Spinal cord (tissue), 10 donors: ENCODE measurements around the gene MFSD11. TPM values are rescaled to one million over a fixed set of nuclear protein-coding genes. Genes with fewer than 3 reads are reported as not detected.
A peak's percentile ranks its signal among the peaks of the same experiment; 100 is the strongest.
"Not testable (repeated sequence)": the region's sequence is repeated elsewhere in the genome, so short reads cannot be mapped to it uniquely, and the experiment has no call there.

ENCODE experiments used
- DNase-seq, 6 donors: peaks; one replicate each; pipeline versions ENCODE4 v3.0.0 to v3.0.0-alpha.2; 2013 to 2015; ENCODE audit warnings: low spot score in 6 of 6, low read depth in 4 of 6
- H3K27ac ChIP-seq: one replicate; pipeline ENCODE4 v1.5.1; 2013; ENCODE audit warnings: low read depth, low read length, control low read depth
- H3K27me3 ChIP-seq: one replicate; pipeline ENCODE4 v1.6.1; 2013; ENCODE audit warnings: low read length; ENCODE audit not compliant: control insufficient read depth, insufficient read depth
- H3K36me3 ChIP-seq: one replicate; pipeline ENCODE4 v1.6.1; 2013; ENCODE audit warnings: low read length; ENCODE audit not compliant: control insufficient read depth, insufficient read depth
- H3K4me1 ChIP-seq: one replicate; pipeline ENCODE4 v1.6.1; 2013; ENCODE audit warnings: low read length; ENCODE audit not compliant: control insufficient read depth, insufficient read depth
- H3K4me3 ChIP-seq: one replicate; pipeline ENCODE4 v1.5.1; 2013; ENCODE audit warnings: low read depth, low read length, control low read depth
- H3K9me3 ChIP-seq: one replicate; pipeline ENCODE4 v1.6.1; 2013; ENCODE audit warnings: low read length; ENCODE audit not compliant: control insufficient read depth, insufficient read depth
- WGBS: methylation state at CpG from one replicate; pipeline ENCODE4 v1.1.5; 2013; ENCODE audit warnings: missing lambda C conversion rate; ENCODE audit not compliant: insufficient coverage; 5-methylcytosine and 5-hydroxymethylcytosine counted together
- polyA plus RNA-seq, 2 donors: library from polyadenylated mRNA; unstranded; fragments of 120-200 nt; gene quantifications; one replicate each; pipeline ENCODE4 v1.2.1, GENCODE V29; 2013; ENCODE audit not compliant: insufficient read length in 2 of 2
- total RNA-seq, 2 donors: library from RNA; depleted of rRNA in 1 of 2; stranded (reverse); fragments of 120-200 nt in 1 of 2; fragments of >200 nt in 1 of 2; gene quantifications; one replicate each; pipeline versions ENCODE4 v1.2.3 to v1.2.4, GENCODE V29; 2013 to 2014
- donor health status: healthy.

MFSD11 gene
- total and polyA plus RNA-seq, 4 donors: 28.9 to 72.9 (median 41.3) TPM

- H3K4me3 ChIP-seq: no peak overlapping the region
- no peaks in the 10 kb centered on the region for H3K9me3 ChIP-seq
- H3K4me1 ChIP-seq: peaks cover 5% of the 10 kb centered on the region
- WGBS: 33% methylated on average over 3 of the region's 4 CpGs
- H3K27me3 ChIP-seq: no peaks in the 10 kb centered on the region
- H3K27ac ChIP-seq: no peak overlapping the region
- peak in 1 of 6 donors; percentile 87 for DNase-seq
- no peaks in the 10 kb centered on the region for H3K36me3 ChIP-seq
These were observed 73.0 kb downstream of the MFSD11 start for GRCh38 chr17:76810956-76811355.

GRCh38 chr17:76811834-76812233 is 73.9 kb downstream of the MFSD11 start:
- 94% methylated on average over 3 of the region's 5 CpGs for WGBS
- no peak overlapping the region for H3K4me3 ChIP-seq
- no peaks in the 10 kb centered on the region for H3K9me3 ChIP-seq
- no peak overlapping the region for H3K27ac ChIP-seq
- no peaks in the 10 kb centered on the region for H3K27me3 ChIP-seq
- no peak for DNase-seq
- H3K4me1 ChIP-seq: peaks cover 5% of the 10 kb centered on the region
- H3K36me3 ChIP-seq: no peaks in the 10 kb centered on the region

- DNase-seq: no peak
- Histone ChIP-seq H3K9me3 (no peaks in the 10 kb centered on the region), H3K36me3 (no peaks in the 10 kb centered on the region), H3K4me3 (no peak overlapping the region), H3K27me3 (no peaks in the 10 kb centered on the region), H3K27ac (no peak overlapping the region), H3K4me1 (peaks cover 5% of the 10 kb centered on the region)
- WGBS: 73% methylated on average over 2 of the region's 4 CpGs
These were observed 74.3 kb downstream of the MFSD11 start for GRCh38 chr17:76812263-76812662.

- Histone ChIP-seq H3K4me3 (no peak overlapping the region), H3K27ac (no peak overlapping the region), H3K4me1 (peaks cover 5% of the 10 kb centered on the region), H3K9me3 (no peaks in the 10 kb centered on the region), H3K27me3 (no peaks in the 10 kb centered on the region), H3K36me3 (no peaks in the 10 kb centered on the region)
- no peak for DNase-seq
- 89% methylated on average over 4 of the region's 4 CpGs for WGBS
These were observed 75.0 kb downstream of the MFSD11 start for GRCh38 chr17:76812968-76813367.

GRCh38 chr17:76815907-76816589 is 78.1 kb downstream of the MFSD11 start:
- not testable (repeated sequence) for H3K4me3 ChIP-seq
- WGBS: 67% methylated on average over 6 of the region's 9 CpGs

GRCh38 chr17:76816590-76817135 is 78.7 kb downstream of the MFSD11 start:
- H3K9me3 ChIP-seq: no peaks in the 10 kb centered on the region
- WGBS: 0% methylated on average over 5 of the region's 8 CpGs

More at GRCh38 chr17:76815907-76816589, 78.1 kb downstream of the MFSD11 start:
- H3K9me3 ChIP-seq, H3K27me3 ChIP-seq, H3K36me3 ChIP-seq, DNase-seq, H3K27ac ChIP-seq: not testable (repeated sequence)
- peaks cover 15% of the 10 kb centered on the region for H3K4me1 ChIP-seq

GRCh38 chr17:76820039-76820438 is 82.1 kb downstream of the MFSD11 start:
- Histone ChIP-seq H3K27me3 (no peaks in the 10 kb centered on the region), H3K36me3 (no peaks in the 10 kb centered on the region), H3K4me1 (peaks cover 11% of the 10 kb centered on the region), H3K27ac (no peak overlapping the region), H3K4me3 (no peak overlapping the region), H3K9me3 (no peaks in the 10 kb centered on the region)
- DNase-seq: no peak
- WGBS: no CpG with 5 or more reads among the region's 1 CpG

More at GRCh38 chr17:76816590-76817135, 78.7 kb downstream of the MFSD11 start:
- Histone ChIP-seq H3K27me3 (no peaks in the 10 kb centered on the region), H3K4me3 (no peak overlapping the region), H3K4me1 (peaks cover 11% of the 10 kb centered on the region), H3K27ac (no peak overlapping the region), H3K36me3 (no peaks in the 10 kb centered on the region)
- DNase-seq: peak in 3 of 6 donors; percentile 52 to 92 (median 75)

- H3K36me3 ChIP-seq: no peaks in the 10 kb centered on the region
- H3K4me1 ChIP-seq: peaks cover 11% of the 10 kb centered on the region
- WGBS: 11% methylated on average over 3 of the region's 4 CpGs
- H3K27ac ChIP-seq: no peak overlapping the region
- H3K4me3 ChIP-seq: no peak overlapping the region
- peak in 1 of 6 donors; percentile 52 for DNase-seq
- no peaks in the 10 kb centered on the region for H3K9me3 ChIP-seq
- H3K27me3 ChIP-seq: no peaks in the 10 kb centered on the region
These were observed 82.6 kb downstream of the MFSD11 start for GRCh38 chr17:76820561-76820960.

- Histone ChIP-seq H3K27ac (no peak overlapping the region), H3K4me3 (no peak overlapping the region), H3K9me3 (no peaks in the 10 kb centered on the region), H3K27me3 (no peaks in the 10 kb centered on the region), H3K4me1 (peaks cover 19% of the 10 kb centered on the region), H3K36me3 (no peaks in the 10 kb centered on the region)
- WGBS: 73% methylated on average over 7 of the region's 7 CpGs
- DNase-seq: no peak
These were observed 84.4 kb downstream of the MFSD11 start for GRCh38 chr17:76822184-76822778.

- no peak for DNase-seq
- no peak overlapping the region for H3K27ac ChIP-seq
- no peaks in the 10 kb centered on the region for H3K36me3 ChIP-seq
- H3K4me1 ChIP-seq: peaks cover 19% of the 10 kb centered on the region
- no peak overlapping the region for H3K4me3 ChIP-seq
- H3K27me3 ChIP-seq: no peaks in the 10 kb centered on the region
- 66% methylated on average over 10 of the region's 12 CpGs for WGBS
- no peaks in the 10 kb centered on the region for H3K9me3 ChIP-seq
These were observed 86.2 kb downstream of the MFSD11 start for GRCh38 chr17:76824093-76824492.
